CD14-positive monocyte (primary cell): ENCODE results near the gene POLR2L. TPM values are rescaled to one million over a fixed set of nuclear protein-coding genes. Genes with fewer than 3 reads are reported as not detected.

Experiments used
- DNase-seq, 3 donors: peaks; one replicate each; pipeline ENCODE4 v3.0.0-alpha.2; 2011 to 2022
- H2AFZ ChIP-seq: 2 replicates; pipeline ENCODE4 v1.6.0; 2012; ENCODE audit warnings: mild to moderate bottlenecking, low read depth, low read length, inconsistent platforms; ENCODE audit not compliant: insufficient read depth, poor library complexity, severe bottlenecking
- H3K27ac ChIP-seq, 2 donors: 1 replicate in 1 of 2; 2 replicates in 1 of 2; pipeline ENCODE4 v1.5.1; 2012 to 2013; ENCODE audit warnings: low read length in 2 of 2, control low read depth in 1 of 2, inconsistent platforms in 1 of 2, low read depth in 1 of 2, mild to moderate bottlenecking in 1 of 2
- H3K27me3 ChIP-seq, 2 donors: one replicate each; pipeline versions ENCODE4 v1.6.0 to v1.6.1; 2011 to 2013; ENCODE audit warnings: low read length in 2 of 2; ENCODE audit not compliant: control insufficient read depth in 2 of 2, insufficient read depth in 2 of 2
- H3K36me3 ChIP-seq, 2 donors: replicated peaks in 1 of 2; 1 replicate in 1 of 2; 2 replicates in 1 of 2; pipeline versions ENCODE4 v1.5.1 to v1.6.1; 2012 to 2013; ENCODE audit warnings: low read length in 2 of 2, control low read depth in 1 of 2, inconsistent platforms in 1 of 2, mild to moderate bottlenecking in 1 of 2; ENCODE audit not compliant: insufficient read depth in 2 of 2, control insufficient read depth in 1 of 2
- H3K4me1 ChIP-seq, 2 donors: 1 replicate in 1 of 2; 2 replicates in 1 of 2; pipeline versions ENCODE4 v1.5.1 to v1.6.1; 2012 to 2013; ENCODE audit warnings: low read length in 2 of 2, control low read depth in 1 of 2, inconsistent platforms in 1 of 2, mild to moderate bottlenecking in 1 of 2, moderate library complexity in 1 of 2; ENCODE audit not compliant: insufficient read depth in 2 of 2, control insufficient read depth in 1 of 2
- H3K4me2 ChIP-seq: replicated peaks from 2 replicates; pipeline ENCODE3; 2012; ENCODE audit warnings: low read length, moderate library complexity, mild to moderate bottlenecking; ENCODE audit not compliant: poor library complexity, severe bottlenecking; ENCODE audit errors: extremely low read depth
- H3K4me3 ChIP-seq, 3 experiments: fragments of 200-600 bp in 1 of 3; sonication (generic) in 1 of 3; replicated peaks in 1 of 3; 1 replicate in 2 of 3; 2 replicates in 1 of 3; pipeline ENCODE4 v1.5.1; 2011 to 2013; ENCODE audit warnings: low read length in 3 of 3, mild to moderate bottlenecking in 3 of 3, control low read depth in 2 of 3, low read depth in 2 of 3, inconsistent platforms in 1 of 3, moderate library complexity in 1 of 3
- H3K79me2 ChIP-seq: 2 replicates; pipeline ENCODE4 v1.6.0; 2012; ENCODE audit warnings: mild to moderate bottlenecking, control low read depth, inconsistent platforms, low read length, moderate library complexity; ENCODE audit not compliant: insufficient read depth
- H3K9ac ChIP-seq: 2 replicates; pipeline ENCODE4 v1.6.0; 2017; ENCODE audit warnings: low read length, mild to moderate bottlenecking; ENCODE audit not compliant: insufficient read depth, poor library complexity, severe bottlenecking
- H3K9me3 ChIP-seq, 2 donors: replicated peaks in 1 of 2; 1 replicate in 1 of 2; 2 replicates in 1 of 2; pipeline versions ENCODE4 v1.5.1 to v1.6.1; 2012 to 2013; ENCODE audit warnings: low read length in 2 of 2, control low read depth in 1 of 2; ENCODE audit not compliant: control insufficient read depth in 1 of 2, insufficient read depth in 1 of 2
- H4K20me1 ChIP-seq: 2 replicates; pipeline ENCODE4 v1.6.0; 2012; ENCODE audit warnings: mild to moderate bottlenecking, low read length, control low read depth, moderate library complexity; ENCODE audit not compliant: insufficient read depth
- H3K27ac Mint-ChIP-seq, 7 donors: one replicate each; pipeline ENCODE4 v1.8.0; 2020; ENCODE audit warnings: mild to moderate bottlenecking in 7 of 7, mixed read lengths in 7 of 7, moderate library complexity in 6 of 7, inconsistent platforms in 2 of 7
- H3K27me3 Mint-ChIP-seq, 3 donors: one replicate each; pipeline ENCODE4 v1.8.0; 2021 to 2022; ENCODE audit warnings: low read depth in 3 of 3, mild to moderate bottlenecking in 3 of 3, mixed read lengths in 3 of 3, moderate library complexity in 3 of 3, inconsistent platforms in 1 of 3
- H3K36me3 Mint-ChIP-seq, 2 donors: one replicate each; pipeline ENCODE4 v1.8.0; 2020; ENCODE audit warnings: mixed read lengths in 2 of 2, inconsistent platforms in 1 of 2, mild to moderate bottlenecking in 1 of 2
- H3K4me1 Mint-ChIP-seq: one replicate; pipeline ENCODE4 v1.8.0; 2020; ENCODE audit warnings: mild to moderate bottlenecking, mixed read lengths
- H3K4me3 Mint-ChIP-seq, 2 donors: one replicate each; pipeline ENCODE4 v1.8.0; 2020; ENCODE audit warnings: mild to moderate bottlenecking in 2 of 2, mixed read lengths in 2 of 2, moderate library complexity in 1 of 2
- H3K9me3 Mint-ChIP-seq, 7 donors: one replicate each; pipeline ENCODE4 v1.8.0; 2020 to 2022; ENCODE audit warnings: mixed read lengths in 7 of 7, mild to moderate bottlenecking in 6 of 7, moderate library complexity in 6 of 7, inconsistent platforms in 2 of 7
- CTCF ChIP-seq: fragments of 200-600 bp; IDR thresholded peaks from one replicate; pipeline ENCODE4 v1.8.0; 2022; ENCODE audit warnings: antibody characterized with exemption, mild to moderate bottlenecking
- WGBS: methylation state at CpG from one replicate; pipeline ENCODE4 v1.1.5; 2013; ENCODE audit warnings: missing lambda C conversion rate; ENCODE audit not compliant: insufficient coverage; 5-methylcytosine and 5-hydroxymethylcytosine counted together
- intact Hi-C, 2 donors: fragments of 100-400 bp; cut with micrococcal nuclease; formaldehyde crosslinking; loops; one replicate each; pipeline versions ENCODE4 v1.15.0 to v1.15.1; 2023
- polyA plus RNA-seq, 3 donors: library from polyadenylated mRNA; depleted of rRNA in 1 of 3; unstranded in 2 of 3; stranded (reverse) in 1 of 3; fragments of 300-500 nt in 2 of 3; fragments of >200 nt in 1 of 3; fragmentation: Illumina TruSeq in 2 of 3; gene quantifications; 1 replicate in 2 of 3; 2 replicates in 1 of 3; pipeline ENCODE4 v1.2.3, GENCODE V29; 2012 to 2021

The POLR2L gene
- polyA plus RNA-seq, 3 donors: 93.9 to 133 (median 110) TPM

GRCh38 chr11:864898-865297 is 22.6 kb upstream of the POLR2L start:
- Histone ChIP-seq H3K9ac (no peak overlapping the region), H3K36me3 (peaks cover 3 to 6% of the 10 kb centered on the region in 2 donors), H2AFZ (no peak overlapping the region), H3K27me3 (no peaks in the 10 kb centered on the region), H3K27ac (no peak overlapping the region), H3K9me3 (no peaks in the 10 kb centered on the region), H3K79me2 (no peaks in the 10 kb centered on the region), H3K4me1 (no peaks in the 10 kb centered on the region), H3K4me3 (no peak overlapping the region), H4K20me1 (peaks cover 19% of the 10 kb centered on the region), H3K4me2 (no peak overlapping the region)
- Mint-ChIP-seq H3K27ac (no peak overlapping the region), H3K36me3 (peaks cover 2 to 7% of the 10 kb centered on the region in 2 donors), H3K27me3 (no peaks in the 10 kb centered on the region), H3K4me1 (peaks cover 2% of the 10 kb centered on the region), H3K9me3 (peaks cover 0 to 2% (median 0%) of the 10 kb centered on the region in 7 donors), H3K4me3 (no peak overlapping the region)
- intact Hi-C loops: no loop called here
- WGBS: 84% methylated on average over 9 of the region's 11 CpGs
- DNase-seq: no peak
- no peak for TF ChIP-seq CTCF

DNA sequence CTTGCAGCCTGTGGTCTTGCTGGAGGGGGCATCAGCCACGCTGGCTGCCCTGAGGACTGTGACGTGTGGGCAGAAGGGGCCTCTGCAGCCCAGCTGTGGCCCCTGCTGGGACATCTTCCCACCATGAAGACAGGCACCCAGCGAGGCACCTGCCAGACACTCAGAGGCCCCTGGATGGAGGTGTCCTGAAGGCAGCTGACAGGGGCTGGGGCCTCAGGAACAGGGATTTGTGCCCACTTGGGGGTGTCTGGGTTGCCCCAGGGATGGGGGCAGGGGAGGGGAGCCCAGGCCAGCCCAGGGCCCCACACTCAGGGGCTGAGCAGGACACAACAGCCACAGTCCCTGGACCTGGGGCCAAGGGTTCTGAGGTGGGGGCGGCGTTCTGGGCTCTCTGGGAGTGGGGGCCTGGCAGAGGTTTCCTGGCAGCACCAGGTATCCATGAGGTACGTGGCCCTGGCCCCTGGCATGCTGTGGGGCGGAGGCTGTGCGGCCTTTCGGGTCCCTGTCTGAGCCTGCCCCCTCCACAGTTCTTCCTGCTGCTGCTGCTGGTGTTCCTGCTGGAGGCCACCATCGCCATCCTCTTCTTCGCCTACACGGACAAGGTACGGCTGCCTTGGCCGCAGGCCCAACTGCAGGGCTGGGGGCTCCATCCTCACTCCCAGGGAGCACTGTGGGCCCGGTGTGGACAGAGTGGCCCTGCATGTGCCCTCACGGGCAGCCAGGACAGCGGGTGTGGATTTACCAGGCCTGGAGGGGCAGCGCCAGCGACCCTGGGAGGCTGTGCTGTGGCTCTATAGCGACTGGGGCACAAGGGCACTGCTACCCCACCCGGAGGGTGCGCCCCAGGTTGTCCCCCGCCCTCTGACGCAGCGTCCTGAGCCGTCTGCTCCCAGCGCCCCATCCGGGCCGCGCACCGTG is 21.8 kb upstream of the POLR2L start:
- Mint-ChIP-seq H3K9me3 (peaks cover 0 to 2% (median 0%) of the 10 kb centered on the region in 7 donors), H3K36me3 (peaks cover 2 to 7% of the 10 kb centered on the region in 2 donors), H3K4me3 (no peak overlapping the region), H3K27me3 (peaks cover 0 to 1% (median 0%) of the 10 kb centered on the region in 3 donors), H3K27ac (peak overlapping the region in 1 of 7 donors; percentile 33), H3K4me1 (peaks cover 5% of the 10 kb centered on the region)
- Histone ChIP-seq H3K27ac (no peak overlapping the region), H3K27me3 (no peaks in the 10 kb centered on the region), H3K79me2 (no peaks in the 10 kb centered on the region), H4K20me1 (peaks cover 25% of the 10 kb centered on the region), H3K36me3 (peaks cover 3 to 6% of the 10 kb centered on the region in 2 donors), H3K9me3 (no peaks in the 10 kb centered on the region), H3K4me1 (no peaks in the 10 kb centered on the region), H3K4me3 (no peak overlapping the region), H3K4me2 (no peak overlapping the region), H2AFZ (no peak overlapping the region), H3K9ac (no peak overlapping the region)
- WGBS: 91% methylated on average over 19 of the region's 31 CpGs
- no peak for DNase-seq
- intact Hi-C loops: no loop called here
- no peak for TF ChIP-seq CTCF
